GM19035 (cell line): ENCODE measurements around the gene BAHD1.
"Not testable (repeated sequence)": the region's sequence is repeated elsewhere in the genome, so short reads cannot be mapped to it uniquely, and the experiment has no call there.

Experiments used
- ATAC-seq: cut with Tn5 transposase; IDR thresholded peaks from one replicate; pipeline ENCODE4 v1.9.1; 2021; ENCODE audit not compliant: unreplicated experiment

The BAHD1 gene

DNA sequence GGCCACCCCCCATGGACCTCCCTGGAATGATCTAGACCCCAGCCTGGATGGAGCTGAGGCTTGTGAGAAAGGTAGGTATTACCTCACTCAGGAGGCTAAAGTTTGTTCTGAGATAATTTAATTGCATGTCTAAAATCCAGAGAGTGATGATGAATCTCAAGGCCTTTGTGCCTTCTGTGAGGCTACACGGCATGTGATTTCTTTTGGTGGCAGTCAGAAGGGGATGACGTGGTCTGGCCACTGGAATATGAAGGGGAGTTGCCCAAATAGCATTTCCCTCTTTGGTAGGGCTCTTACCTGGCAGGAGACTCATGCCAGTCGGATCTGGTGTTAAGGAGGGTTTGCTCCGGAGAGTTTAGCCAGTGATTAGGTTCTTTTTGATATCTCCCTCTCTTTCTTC, 2.5 kb downstream of the BAHD1 start:
- ATAC-seq, result no peak

DNA sequence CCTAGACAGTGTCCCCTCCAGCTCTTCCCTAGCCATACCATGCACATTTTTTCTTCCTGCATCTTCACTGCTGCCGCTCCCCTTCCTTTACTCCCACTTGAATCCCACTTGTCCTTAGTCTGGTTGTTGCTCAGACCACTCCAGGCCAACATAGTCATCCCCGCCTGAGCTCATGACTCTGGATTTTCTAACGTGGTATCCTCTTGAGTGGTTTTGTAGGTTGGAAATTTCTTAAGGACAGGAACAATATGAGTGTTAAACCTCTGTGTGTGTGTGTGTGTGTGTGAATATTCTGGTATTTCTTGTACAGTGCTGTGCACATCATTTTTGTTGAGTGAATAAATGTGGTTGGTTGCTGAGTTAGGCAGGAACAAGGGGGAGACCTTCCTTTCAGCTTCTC, 3.1 kb downstream of the BAHD1 start:
- no peak for ATAC-seq

DNA sequence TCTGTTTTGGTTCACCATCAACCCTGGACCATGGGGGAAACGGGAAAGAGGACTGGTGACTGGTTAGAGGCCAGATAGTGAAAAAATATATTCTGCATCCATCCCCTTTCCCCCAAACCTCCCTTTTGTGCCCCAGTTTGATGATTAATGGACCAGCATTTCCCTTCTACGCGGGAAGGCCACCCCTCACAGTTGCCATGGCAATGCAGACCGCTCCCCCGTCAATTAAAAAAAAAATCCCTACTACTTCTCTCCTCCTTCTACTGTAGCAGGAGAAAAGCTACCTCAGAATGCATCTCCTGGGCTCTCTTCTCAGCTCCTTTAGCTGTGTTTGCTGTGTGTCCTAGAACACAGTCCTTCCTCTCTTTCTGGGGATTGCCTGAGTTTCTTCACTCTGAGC, 4.0 kb downstream of the BAHD1 start:
- no peak for ATAC-seq

DNA sequence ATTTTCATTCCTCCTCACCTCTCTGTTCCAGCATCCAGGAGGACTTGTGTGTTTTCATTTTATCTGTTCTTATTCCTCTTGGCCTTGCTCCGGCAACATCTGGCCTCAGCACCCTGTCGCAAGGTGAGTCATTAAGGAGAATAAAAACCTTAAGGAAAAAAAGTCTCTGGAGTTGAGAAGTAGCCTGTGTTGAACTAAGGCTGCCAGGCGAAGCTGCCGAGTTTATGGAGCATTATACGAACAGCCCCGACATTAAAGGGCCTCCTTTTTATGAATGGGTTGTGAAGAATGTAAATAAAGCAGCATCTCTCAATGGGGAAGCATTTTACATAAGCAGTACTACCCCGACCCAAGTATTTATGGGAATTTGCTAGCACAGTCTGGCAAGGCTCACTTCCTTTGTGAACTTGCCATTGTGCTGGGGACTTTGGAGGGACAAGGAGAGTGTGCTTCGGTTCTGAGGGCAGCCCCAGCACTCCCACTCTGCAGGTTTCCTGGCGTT, 4.7 kb downstream of the BAHD1 start:
- ATAC-seq, result no peak

DNA sequence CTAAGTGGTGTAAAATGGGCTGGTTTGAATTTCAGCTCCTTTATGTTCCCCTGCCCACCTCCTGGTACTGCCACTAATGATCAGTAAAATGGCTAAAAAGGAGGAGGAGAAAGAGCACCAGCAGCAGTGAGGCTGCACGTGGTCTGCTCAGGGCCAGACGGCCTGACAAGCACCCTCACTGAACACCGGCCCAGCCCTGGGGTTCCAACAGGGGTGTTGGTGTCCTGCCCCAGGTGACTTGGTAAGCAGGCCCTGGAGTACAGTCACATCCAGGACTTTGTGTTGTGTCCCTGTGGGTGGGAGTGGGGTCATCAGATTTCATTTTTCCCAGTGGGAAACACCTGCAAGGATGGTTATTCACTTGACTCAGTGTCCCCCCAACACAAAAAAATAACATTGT, 5.4 kb downstream of the BAHD1 start:
- no peak for ATAC-seq

DNA sequence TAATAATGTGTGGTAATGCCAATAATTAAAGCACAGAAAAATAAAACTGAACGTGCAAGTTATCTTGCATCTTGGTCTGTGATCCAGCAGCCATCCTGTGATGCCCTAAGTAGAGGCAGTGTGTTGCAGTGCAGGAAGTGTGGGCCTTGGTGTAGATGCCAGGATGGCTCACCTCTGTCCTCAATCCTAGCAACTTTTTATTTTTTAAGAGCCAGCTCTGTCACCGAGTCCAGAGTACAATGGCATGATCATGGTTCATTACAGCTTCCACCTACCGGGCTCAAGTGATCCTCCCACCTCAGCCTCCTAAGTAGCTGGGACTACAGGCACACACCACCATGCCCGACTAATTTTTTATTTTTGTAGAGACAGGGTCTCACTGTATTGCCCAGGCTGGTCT, 7.6 kb downstream of the BAHD1 start:
- ATAC-seq, result no peak

DNA sequence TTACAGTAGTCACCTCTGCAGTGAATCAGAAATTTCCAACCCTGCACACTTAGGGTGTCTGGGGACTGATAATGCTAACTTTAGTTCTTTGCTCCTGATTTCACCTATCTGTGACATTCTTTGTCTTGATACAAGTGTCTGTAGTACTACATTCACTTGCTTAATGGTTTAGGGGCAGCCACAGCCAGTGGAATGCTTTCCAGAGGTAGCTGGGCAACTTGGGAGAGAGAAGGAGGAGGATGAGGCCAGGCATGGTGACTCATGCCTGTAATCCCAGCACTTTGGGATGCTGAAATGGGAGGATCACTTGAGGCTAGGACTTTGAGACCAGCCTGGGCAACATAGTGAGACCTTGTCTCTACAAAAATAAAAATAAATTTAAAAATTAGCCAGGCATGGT, 8.5 kb downstream of the BAHD1 start:
- no peak for ATAC-seq

DNA sequence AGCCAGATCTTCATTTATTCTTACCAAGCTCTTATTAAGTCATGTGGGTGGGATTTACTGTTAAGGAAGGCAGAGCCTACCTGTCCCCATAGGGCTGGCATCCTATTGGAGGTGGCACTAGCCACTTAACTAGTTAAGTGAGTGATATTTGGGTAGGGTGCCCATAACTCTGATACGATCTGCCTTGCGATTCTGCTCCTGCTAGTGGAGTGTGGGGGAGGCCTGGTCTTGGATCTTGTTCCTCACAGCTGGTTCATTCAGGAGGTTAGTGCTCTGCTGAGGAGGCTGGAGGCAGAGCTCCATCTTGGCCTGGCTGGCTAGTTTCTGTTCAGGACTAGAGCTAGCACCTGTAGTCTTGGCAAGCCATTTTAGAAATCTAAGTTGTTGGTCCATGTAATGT, 9.3 kb downstream of the BAHD1 start:
- no peak for ATAC-seq

DNA sequence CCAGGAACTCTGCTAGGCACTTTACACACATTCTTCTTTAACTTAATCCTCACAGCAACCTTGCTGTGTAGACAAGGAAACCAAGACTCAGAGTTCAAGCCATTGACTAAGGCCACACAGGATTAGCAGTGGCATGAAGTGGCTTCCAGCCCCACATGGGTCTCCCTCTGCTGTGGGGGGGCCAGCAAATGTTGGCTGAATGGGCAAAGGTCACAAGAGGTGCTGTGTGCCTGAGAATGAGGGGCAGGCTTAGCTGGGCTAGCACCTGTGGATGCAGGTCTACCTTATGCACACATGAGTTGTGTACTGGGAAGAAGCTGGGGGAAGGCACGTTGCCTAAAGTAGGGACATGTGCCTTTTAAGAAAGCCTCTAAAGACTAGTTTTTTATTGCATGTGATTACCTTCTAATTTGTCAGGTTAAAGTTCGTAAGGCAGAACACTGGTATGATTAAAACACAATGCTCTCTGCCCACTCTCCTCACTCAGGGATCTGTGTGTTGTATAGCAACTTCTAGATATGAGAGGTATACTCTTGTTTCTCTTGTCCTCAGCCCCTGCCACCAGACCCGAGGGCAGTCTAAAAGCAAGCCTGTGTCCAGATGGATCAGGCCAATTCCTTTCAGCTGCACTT, 10.9 kb downstream of the BAHD1 start:
- no peak for ATAC-seq

DNA sequence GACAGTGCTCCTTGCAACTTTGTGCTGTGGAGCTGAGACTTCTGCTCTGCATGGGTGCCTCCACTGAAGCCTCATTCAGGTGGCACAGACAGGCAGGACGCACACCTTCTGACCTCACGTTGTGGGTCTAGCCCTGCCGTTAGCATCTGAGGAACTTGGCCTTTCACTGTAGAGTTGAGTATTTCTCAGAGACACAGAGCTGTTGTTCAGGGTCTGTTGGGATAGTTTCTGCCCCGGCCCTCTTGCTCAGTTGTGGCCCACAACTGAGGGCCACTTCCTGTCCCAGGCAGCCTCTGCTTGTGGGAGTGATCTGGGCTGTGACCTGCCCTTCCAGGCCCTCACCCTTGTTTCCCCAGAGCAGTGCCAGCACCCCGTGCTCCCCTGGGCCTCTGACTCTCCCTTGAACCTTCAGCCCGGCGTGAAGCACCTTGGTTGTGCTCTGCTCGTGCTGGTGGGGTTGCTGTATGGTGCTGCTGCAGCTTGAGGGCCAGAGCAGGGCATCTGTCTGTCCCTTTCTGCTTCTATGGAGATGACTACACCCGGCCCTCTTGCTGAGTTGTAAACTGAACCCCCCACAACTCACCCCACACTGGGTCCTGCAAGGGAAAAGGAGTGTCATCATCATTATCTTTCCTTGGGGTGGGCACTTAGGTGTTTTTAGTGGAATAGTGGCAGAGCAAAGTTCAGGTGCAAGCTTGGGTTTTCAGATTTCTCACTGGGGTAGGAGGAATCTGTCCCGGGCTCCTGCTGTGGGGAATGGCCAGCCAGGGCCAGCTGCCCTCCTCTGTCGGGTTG, 11.7 kb downstream of the BAHD1 start:
- ATAC-seq, result no peak

DNA sequence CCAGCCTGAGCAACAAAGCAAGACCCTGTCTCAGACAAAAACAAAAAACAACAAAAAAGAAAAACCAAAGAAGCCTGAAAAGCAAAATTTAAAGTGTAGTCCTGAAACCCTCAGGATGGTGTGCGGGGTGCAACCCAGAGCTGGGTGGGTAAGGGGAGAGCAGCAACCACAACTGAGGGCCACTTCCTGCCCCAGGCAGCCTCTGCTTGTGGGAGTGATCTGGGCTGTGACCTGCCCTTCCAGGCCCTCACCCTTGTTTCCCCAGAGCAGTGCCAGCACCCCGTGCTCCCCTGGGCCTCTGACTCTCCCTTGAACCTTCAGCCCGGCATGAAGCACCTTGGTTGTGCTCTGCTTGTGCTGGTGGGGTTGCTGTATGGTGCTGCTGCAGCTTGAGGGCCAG, 13.2 kb downstream of the BAHD1 start:
- ATAC-seq, result not testable (repeated sequence)

DNA sequence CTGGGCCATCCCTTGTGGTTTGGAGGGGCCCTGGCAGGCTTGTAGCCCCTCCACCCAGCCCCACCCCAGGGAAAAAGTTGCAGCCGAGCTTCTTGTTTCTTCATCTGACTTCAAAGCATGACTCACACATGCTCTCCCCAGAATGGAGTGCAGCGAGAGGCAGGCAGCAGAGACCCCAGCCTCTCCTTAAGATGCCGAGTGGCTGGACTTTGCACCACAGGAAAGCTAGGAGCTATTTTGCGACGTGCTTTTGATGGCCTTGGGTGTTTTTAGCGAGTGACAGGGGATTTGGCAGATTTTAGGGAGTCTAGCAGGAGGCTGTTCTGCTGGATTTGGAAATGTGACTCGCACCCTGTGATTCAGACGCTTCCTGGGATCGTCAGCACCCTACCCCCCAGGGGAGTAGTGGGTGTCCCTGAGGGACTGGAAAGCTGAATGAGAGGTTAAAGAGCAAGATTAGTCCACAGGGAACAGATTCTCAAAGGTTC, 14.2 kb downstream of the BAHD1 start:
- ATAC-seq, result no peak

DNA sequence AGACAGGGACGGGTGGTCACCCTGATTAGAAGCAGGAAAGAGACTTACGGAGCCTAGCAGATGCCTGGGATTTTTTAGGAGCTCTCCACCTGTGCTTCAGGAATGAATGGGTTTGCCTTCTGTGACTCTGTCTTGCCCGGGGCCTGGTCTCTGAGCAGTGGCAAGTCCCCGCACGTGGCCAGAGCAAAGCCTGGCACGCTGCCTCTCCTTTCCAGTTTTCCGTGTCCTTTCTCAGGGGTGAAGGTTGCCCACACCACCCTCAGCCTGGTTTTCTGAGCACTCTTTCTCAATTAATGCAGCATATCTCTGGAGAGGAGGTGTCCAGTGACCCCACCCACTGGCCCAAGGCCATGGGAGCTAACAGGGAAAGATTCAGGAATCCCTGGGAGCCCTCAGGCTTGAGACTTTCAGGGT, 15.6 kb downstream of the BAHD1 start:
- ATAC-seq, result no peak

DNA sequence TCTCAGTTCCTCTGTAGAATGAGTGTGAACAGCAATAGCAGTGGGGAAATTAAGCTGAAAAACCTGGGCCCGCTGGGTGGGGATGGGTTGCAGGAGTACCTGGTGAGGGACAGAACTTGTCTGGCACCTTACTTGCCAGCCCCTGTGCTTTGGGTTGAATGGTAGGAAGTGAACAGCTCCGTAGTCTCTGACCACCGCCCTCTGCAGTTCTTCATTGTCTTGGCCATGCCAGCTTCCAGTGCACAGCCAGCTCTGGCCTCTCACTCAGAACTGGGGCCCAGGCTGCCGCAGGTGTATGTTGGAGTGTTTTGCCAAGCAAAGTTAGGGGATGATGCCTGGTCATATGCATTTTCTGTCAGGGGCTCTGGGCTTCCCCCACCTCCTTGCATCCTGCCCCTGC, 16.0 kb downstream of the BAHD1 start:
- no peak for ATAC-seq

DNA sequence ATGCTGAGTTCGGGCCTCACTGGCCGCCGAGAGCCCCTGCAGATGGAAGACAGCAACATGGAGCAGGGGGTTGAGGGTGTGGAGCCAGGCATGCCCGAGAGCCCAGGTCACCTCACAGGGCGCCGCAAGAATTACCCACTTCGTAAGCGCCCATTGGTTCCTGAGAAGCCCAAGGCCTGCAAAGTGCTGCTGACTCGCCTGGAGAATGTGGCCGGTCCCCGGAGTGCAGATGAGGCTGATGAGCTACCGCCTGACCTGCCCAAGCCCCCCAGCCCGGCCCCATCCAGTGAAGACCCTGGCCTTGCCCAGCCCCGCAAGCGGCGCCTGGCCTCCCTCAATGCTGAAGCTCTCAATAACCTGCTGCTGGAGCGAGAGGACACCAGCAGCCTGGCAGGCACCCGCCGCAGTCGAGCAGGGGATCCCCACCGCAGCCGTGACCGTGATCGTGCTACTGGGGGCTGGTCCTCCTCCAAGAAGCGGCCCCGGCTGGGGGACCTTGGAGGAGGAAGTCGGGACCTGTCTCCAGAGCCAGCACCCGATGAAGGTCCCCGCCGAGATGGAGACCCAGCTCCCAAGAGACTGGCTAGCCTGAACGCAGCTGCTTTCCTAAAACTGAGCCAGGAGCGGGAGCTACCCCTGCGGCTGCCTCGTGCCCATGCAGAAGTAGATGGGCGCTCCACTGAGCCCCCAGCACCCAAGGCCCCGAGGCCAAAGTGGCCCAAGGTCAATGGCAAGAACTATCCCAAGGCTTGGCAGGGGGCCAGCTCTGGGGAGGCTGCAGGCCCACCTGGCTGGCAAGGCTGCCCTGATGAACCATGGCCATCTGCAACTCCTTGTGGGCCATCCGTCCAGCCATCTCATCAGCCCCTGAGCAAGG, 18.0 kb downstream of the BAHD1 start:
- no peak for ATAC-seq

DNA sequence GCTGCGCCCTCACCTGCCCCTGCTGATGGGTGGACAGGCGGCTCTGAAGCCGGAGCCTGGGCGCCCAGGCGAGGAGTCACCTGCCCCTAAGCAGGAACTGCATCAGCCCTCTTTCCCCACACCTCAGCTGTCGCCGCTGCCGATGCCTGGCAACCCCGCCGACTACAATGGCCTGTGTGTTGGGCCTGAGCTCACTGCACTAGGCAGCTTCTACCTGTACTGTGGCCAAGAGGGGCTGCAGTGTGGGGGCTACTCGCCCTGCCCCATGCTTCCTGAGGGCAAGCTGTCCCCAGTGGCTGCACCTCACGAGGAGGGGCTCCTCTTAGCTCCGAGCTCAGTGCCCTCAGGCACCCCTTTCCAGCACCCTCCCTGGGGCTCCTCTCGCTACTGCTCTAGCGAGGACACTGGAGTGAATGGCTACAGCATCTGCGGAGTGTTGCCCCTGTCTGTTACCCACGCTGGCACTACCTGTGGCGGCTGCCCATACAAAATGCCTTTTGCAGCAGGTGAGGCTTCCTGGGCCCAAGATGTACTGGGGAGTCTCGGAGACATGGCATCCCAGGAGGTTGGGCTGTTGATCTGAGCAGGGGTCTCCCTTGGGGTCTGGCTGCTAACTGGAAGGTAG, 18.8 kb downstream of the BAHD1 start:
- no peak for ATAC-seq

DNA sequence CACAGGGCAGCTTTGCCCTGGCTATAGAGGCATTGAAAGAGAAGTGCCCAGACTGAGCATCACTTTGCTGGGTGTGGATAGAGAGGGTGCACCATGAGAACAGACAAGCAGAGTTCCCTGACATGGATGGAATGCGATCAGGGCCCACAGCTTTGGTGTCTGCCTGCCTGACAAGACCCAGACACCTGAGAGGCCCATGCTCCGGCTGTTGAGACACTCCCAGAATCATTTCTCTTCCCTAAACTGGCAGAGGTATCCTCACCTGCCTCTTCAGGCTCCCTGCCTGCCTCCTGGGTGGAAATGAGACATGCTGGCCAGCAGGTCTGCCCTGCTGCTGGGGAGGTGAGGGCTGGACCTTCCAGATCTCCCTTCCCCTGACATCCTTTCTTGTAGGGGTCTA, 19.7 kb downstream of the BAHD1 start:
- no peak for ATAC-seq

DNA sequence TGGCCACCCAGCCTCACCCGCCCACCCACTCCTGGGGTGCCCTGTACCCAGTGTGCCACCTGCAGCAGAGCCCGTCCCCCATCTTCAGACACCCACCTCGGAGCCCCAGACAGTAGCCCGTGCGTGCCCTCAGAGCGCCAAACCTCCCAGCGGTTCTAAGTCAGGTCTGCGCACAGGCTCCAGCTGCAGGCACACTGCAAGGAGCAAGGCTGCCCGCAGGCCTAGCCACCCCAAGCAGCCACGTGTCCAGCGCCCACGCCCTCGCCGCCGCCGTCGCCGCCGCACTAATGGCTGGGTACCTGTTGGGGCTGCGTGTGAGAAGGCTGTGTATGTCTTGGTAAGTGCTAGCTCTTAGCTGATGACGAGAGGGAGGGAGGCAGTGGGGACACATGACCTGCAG, 21.2 kb downstream of the BAHD1 start:
- no peak for ATAC-seq

DNA sequence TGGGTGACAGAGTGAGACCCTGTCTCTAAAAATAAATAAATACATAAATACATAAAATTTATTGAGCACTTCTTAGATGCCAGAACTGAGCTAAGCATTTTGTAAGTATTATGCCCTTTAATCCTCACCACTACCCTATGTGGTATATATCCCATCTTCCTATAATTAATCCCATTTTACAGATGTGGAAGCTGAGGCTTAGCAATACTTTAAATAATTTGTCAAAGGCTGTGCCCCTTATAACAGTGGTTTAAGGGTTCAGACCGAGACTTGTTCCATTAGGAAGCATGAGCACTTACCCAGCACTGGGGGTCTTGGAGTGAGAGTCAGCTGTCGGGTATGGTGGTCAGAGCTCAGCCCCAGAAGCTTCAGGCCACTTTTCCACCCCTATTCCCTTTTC, 22.5 kb downstream of the BAHD1 start:
- ATAC-seq, result no peak

DNA sequence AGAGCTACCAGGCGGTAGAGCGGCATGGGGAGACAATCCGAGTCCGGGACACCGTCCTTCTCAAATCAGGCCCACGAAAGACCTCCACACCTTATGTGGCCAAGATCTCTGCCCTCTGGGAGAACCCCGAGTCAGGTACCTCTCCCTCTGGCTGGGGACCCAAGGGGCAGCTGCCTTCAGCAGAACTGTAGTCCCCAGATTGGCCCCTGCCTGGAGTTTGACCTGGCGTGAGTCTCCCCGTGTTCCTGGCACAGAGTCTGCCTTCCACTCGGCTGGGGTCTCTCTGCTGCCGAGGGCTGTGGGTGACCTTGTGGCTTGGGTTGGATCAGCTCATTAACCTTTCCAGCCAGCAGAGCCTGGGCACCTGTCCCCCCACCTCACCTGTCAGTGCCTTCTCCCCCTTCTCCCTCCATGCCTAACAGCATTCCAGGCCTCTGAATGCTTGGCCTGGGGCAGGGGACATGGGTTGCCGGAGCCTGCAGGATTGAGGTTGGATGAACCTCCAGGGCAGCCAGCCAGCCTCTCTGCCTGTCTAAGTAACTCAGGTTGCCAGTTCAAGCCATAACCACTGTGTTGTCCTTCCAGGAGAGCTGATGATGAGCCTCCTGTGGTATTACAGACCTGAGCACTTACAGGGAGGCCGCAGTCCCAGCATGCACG, 23.3 kb downstream of the BAHD1 start:
- ATAC-seq, result no peak
